ENCODE measurements around the gene DIP2B.

DNA sequence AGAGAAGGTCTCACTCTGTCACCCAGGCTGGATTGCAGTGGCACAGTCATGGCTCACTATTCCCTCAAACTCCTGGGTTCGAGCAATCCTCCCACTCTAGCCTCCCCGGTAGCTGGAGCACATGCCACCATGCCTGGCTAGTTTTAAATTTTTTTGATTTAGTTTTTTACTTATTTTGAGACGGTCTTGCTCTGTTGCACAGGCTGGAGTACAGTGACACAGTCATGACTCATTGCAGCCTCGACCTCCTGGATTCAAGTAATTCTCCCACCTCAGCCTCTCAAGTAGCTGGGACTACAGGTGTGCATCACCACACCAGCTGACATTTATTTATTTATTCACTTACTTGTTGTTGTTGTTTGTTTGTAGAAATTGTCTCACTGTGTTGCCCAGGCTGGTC is 22.2 kb upstream of the DIP2B start:
- TF ChIP-seq POLR2A (IDR thresholded peaks at IDR 0.05) = no peak
- TF ChIP-seq, protein P1, sequence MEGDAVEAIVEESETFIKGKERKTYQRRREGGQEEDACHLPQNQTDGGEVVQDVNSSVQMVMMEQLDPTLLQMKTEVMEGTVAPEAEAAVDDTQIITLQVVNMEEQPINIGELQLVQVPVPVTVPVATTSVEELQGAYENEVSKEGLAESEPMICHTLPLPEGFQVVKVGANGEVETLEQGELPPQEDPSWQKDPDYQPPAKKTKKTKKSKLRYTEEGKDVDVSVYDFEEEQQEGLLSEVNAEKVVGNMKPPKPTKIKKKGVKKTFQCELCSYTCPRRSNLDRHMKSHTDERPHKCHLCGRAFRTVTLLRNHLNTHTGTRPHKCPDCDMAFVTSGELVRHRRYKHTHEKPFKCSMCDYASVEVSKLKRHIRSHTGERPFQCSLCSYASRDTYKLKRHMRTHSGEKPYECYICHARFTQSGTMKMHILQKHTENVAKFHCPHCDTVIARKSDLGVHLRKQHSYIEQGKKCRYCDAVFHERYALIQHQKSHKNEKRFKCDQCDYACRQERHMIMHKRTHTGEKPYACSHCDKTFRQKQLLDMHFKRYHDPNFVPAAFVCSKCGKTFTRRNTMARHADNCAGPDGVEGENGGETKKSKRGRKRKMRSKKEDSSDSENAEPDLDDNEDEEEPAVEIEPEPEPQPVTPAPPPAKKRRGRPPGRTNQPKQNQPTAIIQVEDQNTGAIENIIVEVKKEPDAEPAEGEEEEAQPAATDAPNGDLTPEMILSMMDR (IDR thresholded peaks at IDR 0.05) = no peak
